HepG2 (cell line): ENCODE results near the gene CEP55. TPM values are rescaled to one million over a fixed set of nuclear protein-coding genes. Genes with fewer than 3 reads are reported as not detected.

Experiments used
- ATAC-seq: fragments of 200-7000 bp; cut with Tn5 transposase; 3 replicates; pipeline ENCODE4 v1.9.1; 2020; ENCODE audit warnings: mild to moderate bottlenecking, moderate library complexity
- BruUV-seq: library from RNA; stranded (reverse); fragments of 400-500 nt; replicated peaks from 2 replicates; lab custom pipeline; 2021; lab: Mats Ljungman, UMichigan
- CTCF ChIA-PET: fragments of 300-600 bp; formaldehyde crosslinking; extraction: SDS; loops from one replicate; lab custom pipeline; 2021; ENCODE audit warnings: low total read pairs, inconsistent platforms, low intra/inter-chr PET ratio; lab: Yijun Ruan, JAX
- POLR2A ChIA-PET: fragments of 350-600 bp; sonication (Branson Sonifier 250); formaldehyde crosslinking; loops from one replicate; lab custom pipeline; 2020; ENCODE audit warnings: antibody characterized with exemption, inconsistent platforms; lab: Yijun Ruan, JAX
- DNase-seq: peaks from one replicate; pipeline ENCODE4 v3.0.0-alpha.2; 2015; ENCODE audit warnings: low spot score
- FAIRE-seq: peaks from 3 replicates; lab custom pipeline; 2011; peaks lifted over from hg19 to GRCh38; lab: Jason Lieb, UNC
- H2AFZ ChIP-seq: one replicate; pipeline ENCODE4 v1.6.1; 2011; ENCODE audit warnings: low read length, inconsistent platforms
- H3K27ac ChIP-seq: fragments of 300-600 bp; 3 replicates; pipeline ENCODE4 v1.8.0; 2011; ENCODE audit warnings: mixed run types, mild to moderate bottlenecking, mixed read lengths, low read length, inconsistent platforms; ENCODE audit not compliant: insufficient read depth; ENCODE audit errors: extremely low read length
- H3K27me3 ChIP-seq, 2 experiments: fragments of 200-600 bp in 1 of 2; 2 replicates in 1 of 2; 3 replicates in 1 of 2; pipeline versions ENCODE4 v1.6.0 to v1.8.0; 2011; ENCODE audit warnings: low read length in 2 of 2, mild to moderate bottlenecking in 2 of 2, moderate library complexity in 2 of 2, inconsistent platforms in 1 of 2; ENCODE audit not compliant: insufficient read depth in 2 of 2, control insufficient read depth in 1 of 2
- H3K36me3 ChIP-seq, 2 experiments: fragments of 200-600 bp in 1 of 2; replicated peaks in 1 of 2; 2 replicates in 1 of 2; 3 replicates in 1 of 2; pipeline versions ENCODE4 v1.5.1 to v1.8.0; 2011; ENCODE audit warnings: low read length in 2 of 2, inconsistent platforms in 1 of 2; ENCODE audit not compliant: insufficient read depth in 2 of 2, control insufficient read depth in 1 of 2
- H3K4me1 ChIP-seq: 2 replicates; pipeline ENCODE4 v1.5.1; 2012; ENCODE audit warnings: low read length, inconsistent platforms; ENCODE audit not compliant: insufficient read depth
- H3K4me2 ChIP-seq: 2 replicates; pipeline ENCODE4 v1.6.0; 2011; ENCODE audit warnings: low read depth, low read length, inconsistent platforms
- H3K4me3 ChIP-seq, 3 experiments: fragments of 200-600 bp in 1 of 3; sonication (generic), shearing (Covaris generic) in 1 of 3; replicated peaks in 1 of 3; 2 replicates each; pipeline ENCODE4 v1.5.1; 2011 to 2016; ENCODE audit warnings: low read length in 3 of 3, inconsistent platforms in 2 of 3, low read depth in 2 of 3, mild to moderate bottlenecking in 2 of 3, control low read depth in 1 of 3, mixed read lengths in 1 of 3; ENCODE audit not compliant: insufficient read depth in 1 of 3
- H3K79me2 ChIP-seq: one replicate; pipeline ENCODE4 v1.6.1; 2011; ENCODE audit warnings: low read length, inconsistent platforms; ENCODE audit not compliant: insufficient read depth
- H3K9ac ChIP-seq: 2 replicates; pipeline ENCODE4 v1.6.0; 2011; ENCODE audit warnings: mild to moderate bottlenecking, low read depth, low read length, inconsistent platforms; ENCODE audit not compliant: insufficient read depth
- H3K9me3 ChIP-seq: 2 replicates; pipeline ENCODE4 v1.5.1; 2012; ENCODE audit warnings: mild to moderate bottlenecking, low read length
- H4K20me1 ChIP-seq: 2 replicates; pipeline ENCODE4 v1.6.0; 2011; ENCODE audit warnings: inconsistent platforms, mild to moderate bottlenecking, low read length, moderate library complexity; ENCODE audit not compliant: insufficient read depth
- ADNP ChIP-seq: sonication (generic); formaldehyde crosslinking; IDR thresholded peaks from 2 replicates; pipeline ENCODE4 v1.4.0; 2020; ENCODE audit warnings: missing genetic modification reagents
- ATF7 ChIP-seq, 2 experiments: fragments of 450-650 bp in 1 of 2; sonication (generic) in 1 of 2; formaldehyde crosslinking in 1 of 2; IDR thresholded peaks; 2 replicates each; pipeline versions ENCODE4 v1.4.0 to v1.6.1; 2016 to 2020; ENCODE audit warnings: antibody characterized with exemption in 1 of 2, mild to moderate bottlenecking in 1 of 2, missing genetic modification reagents in 1 of 2
- FOSL2 ChIP-seq: sonication (generic); formaldehyde crosslinking; IDR thresholded peaks from 2 replicates; pipeline ENCODE4 v1.4.0; 2020; ENCODE audit warnings: missing genetic modification reagents
- GTF2F1 ChIP-seq: fragments of 150-350 bp; IDR thresholded peaks from 2 replicates; pipeline ENCODE4 v1.6.1; 2014; ENCODE audit warnings: low read length
- KLF16 ChIP-seq, 2 experiments: sonication (generic) in 1 of 2; formaldehyde crosslinking in 1 of 2; IDR thresholded peaks; 2 replicates each; pipeline versions ENCODE4 v1.6.1 to v1.8.0; 2016 to 2023; ENCODE audit warnings: missing genetic modification reagents in 2 of 2, missing compliant biosample characterization in 1 of 2
- SNAI1 ChIP-seq: sonication (generic); formaldehyde crosslinking; IDR thresholded peaks from 2 replicates; pipeline ENCODE4 v1.5.0; 2020; ENCODE audit warnings: mild to moderate bottlenecking, missing genetic modification reagents, borderline replicate concordance
- TEF ChIP-seq: sonication (generic); formaldehyde crosslinking; IDR thresholded peaks from 2 replicates; pipeline ENCODE4 v1.5.0; 2020; ENCODE audit warnings: missing genetic modification reagents
- ZBTB20 ChIP-seq: sonication (generic); formaldehyde crosslinking; IDR thresholded peaks from 2 replicates; pipeline ENCODE4 v1.8.1; 2023; ENCODE audit warnings: missing genetic modification reagents, low read depth, mild to moderate bottlenecking, borderline replicate concordance
- ZNF800 ChIP-seq: sonication (generic); formaldehyde crosslinking; IDR thresholded peaks from 2 replicates; pipeline ENCODE4 v1.4.0; 2020; ENCODE audit warnings: missing genetic modification reagents
- ZSCAN9 ChIP-seq: IDR thresholded peaks from 2 replicates; pipeline ENCODE4 v1.6.1; 2016; ENCODE audit warnings: borderline replicate concordance
- WGBS: methylation state at CpG from one replicate; pipeline ENCODE4 v1.1.6; 2017; ENCODE audit warnings: low lambda C conversion rate; 5-methylcytosine and 5-hydroxymethylcytosine counted together
- in situ Hi-C: cut with HindIII; loops from 2 replicates; pipeline ENCODE4 v1.10.0; 2017; ENCODE audit warnings: low pct_unique_long_range_greater_than_20kb; ENCODE audit not compliant: extremely low pct_ligation_motif_present
- intact Hi-C: fragments of 100-400 bp; cut with micrococcal nuclease; formaldehyde crosslinking; loops from one replicate; pipeline ENCODE4 v1.10.0; 2022; ENCODE audit not compliant: unreplicated experiment
- polyA plus RNA-seq, 8 experiments: library from polyadenylated mRNA; depleted of rRNA in 3 of 8; stranded (reverse) in 7 of 8; unstranded in 1 of 8; fragments of >200 nt; fragmentation: Illumina TruSeq in 4 of 8; extraction: Trizol in 4 of 8; gene quantifications; 2 replicates each; pipeline versions ENCODE4 v1.2.1 to v1.2.3, GENCODE V29; 2011 to 2016; ENCODE audit warnings: low read depth in 4 of 8, missing spikeins in 1 of 8, mixed read lengths in 1 of 8; ENCODE audit not compliant: insufficient read depth in 1 of 8
- total RNA-seq, 5 experiments: library from RNA; depleted of rRNA; stranded (reverse); fragments of >200 nt; fragmentation: Illumina TruSeq; extraction: Trizol; gene quantifications; 2 replicates each; pipeline ENCODE4 v1.2.3, GENCODE V29; 2016; ENCODE audit warnings: low read depth in 1 of 5

The CEP55 gene
- total and polyA plus RNA-seq, 2 of the 13 experiments (the other 11 are each of a cell fraction or from before 2014, with no cell fraction given), result 6.5 to 17.1 TPM

- no peak for TF ChIP-seq ATF7 (IDR thresholded peaks at IDR 0.05)
- no peak for TF ChIP-seq ATF7 (CRISPR knock-in tag; IDR thresholded peaks at IDR 0.05)
- TF ChIP-seq ZBTB20 (CRISPR knock-in tag), result no peak
Measured at GRCh38 chr10:93469454-93469853, 27.0 kb upstream of the CEP55 start (continued).

GRCh38 chr10:93471110-93471651, 25.2 kb upstream of the CEP55 start:
- H2AFZ ChIP-seq, result no peak overlapping the region
- ATAC-seq (no peak; the same call in 2 of the 3 replicates), FAIRE-seq (no peak), DNase-seq (peak; percentile 59)
- H4K20me1 ChIP-seq, result no peaks in the 10 kb centered on the region
- ChIA-PET POLR2A (interaction anchor here (1.3 to 1.4 kb wide), 2 partner anchors 25 to 34 kb away, joined by 3 to 4 read pairs; no protein-coding TSS in a partner anchor), CTCF (no interaction called here)
- no peaks in the 10 kb centered on the region for H3K27me3 ChIP-seq
- H3K9me3 ChIP-seq, result no peaks in the 10 kb centered on the region
- intact Hi-C loops, result no loop called here
- in situ Hi-C loops, result no loop called here
- no peaks in the 10 kb centered on the region for H3K79me2 ChIP-seq
- no peaks in the 10 kb centered on the region for H3K36me3 ChIP-seq
- no peak overlapping the region for H3K9ac ChIP-seq
- TF ChIP-seq SNAI1 (CRISPR knock-in tag) (no peak), FOSL2 (CRISPR knock-in tag) (peak; percentile 85), KLF16 (CRISPR knock-in tag; IDR thresholded peaks at IDR 0.05) (no peak), ADNP (CRISPR knock-in tag) (no peak), ZSCAN9 (no peak), TEF (CRISPR knock-in tag) (no peak), GTF2F1 (no peak), ZNF800 (no peak)
- no peak overlapping the region for H3K4me2 ChIP-seq
- no TSS peak for BruUV-seq
- 20% methylated on average over 5 of the region's 5 CpGs for WGBS
- H3K27ac ChIP-seq, result no peak overlapping the region
- no peak overlapping the region for H3K4me3 ChIP-seq
- peaks cover 3% of the 10 kb centered on the region; the same call in 1 of the 2 replicates for H3K4me1 ChIP-seq
